ENCODE measurements around the gene RPS16.
A peak's percentile ranks its signal among the peaks of the same experiment; 100 is the strongest.

The RPS16 gene

GRCh38 chr19:39411832-39412099 is 24.0 kb downstream of the RPS16 start:
- H3K27ac ChIP-seq: peak overlapping the region; percentile 96
- TF ChIP-seq CTCF (conservative IDR thresholded peaks at IDR 0.05): peak; percentile 90

GRCh38 chr19:39411081-39411831 is 24.5 kb downstream of the RPS16 start:
- TF ChIP-seq CTCF (conservative IDR thresholded peaks at IDR 0.05): no peak
- H3K27ac ChIP-seq: peak overlapping the region; percentile 96

- H3K27ac ChIP-seq: peak overlapping the region; percentile 96
- no peak for TF ChIP-seq CTCF (conservative IDR thresholded peaks at IDR 0.05)
These were observed 25.0 kb downstream of the RPS16 start for GRCh38 chr19:39410831-39411080.

GRCh38 chr19:39410017-39410830 is 25.5 kb downstream of the RPS16 start:
- H3K27ac ChIP-seq: peak overlapping the region; percentile 96
- TF ChIP-seq CTCF (conservative IDR thresholded peaks at IDR 0.05): no peak

GRCh38 chr19:39409208-39410016 is 26.3 kb downstream of the RPS16 start:
- peak overlapping the region; percentile 96 for H3K27ac ChIP-seq
- no peak for TF ChIP-seq CTCF (conservative IDR thresholded peaks at IDR 0.05)

GRCh38 chr19:39408392-39409207 is 27.1 kb downstream of the RPS16 start:
- peak overlapping the region; percentile 96 for H3K27ac ChIP-seq
- TF ChIP-seq CTCF (conservative IDR thresholded peaks at IDR 0.05): no peak

Measured in VCaP (cell line).